ENCODE data around the gene AKAP9. TPM values are rescaled to one million over a fixed set of nuclear protein-coding genes. Genes with fewer than 3 reads are reported as not detected.

AKAP9 gene
- total and polyA plus RNA-seq, 2 donors (not counting 3 experiments of a cell fraction or from before 2014, with no cell fraction given), result 9.5 to 51.6 TPM

- Histone ChIP-seq H2AFZ (ENCODE audit: low read depth, low read length) (no peak overlapping the region), H3K4me3 (replicated peaks in 1 of 3; ENCODE audit: insufficient read depth in 1 of 3, low read depth in 1 of 3, low read length in 3 of 3) (no peak overlapping the region), H3K36me3 (ENCODE audit: control insufficient read depth in 2 of 2, extremely low read depth in 1 of 2, insufficient read depth in 2 of 2, low read length in 2 of 2) (no peaks in the 10 kb centered on the region), H3K27ac (ENCODE audit: insufficient read depth, low read depth, low read length) (no peak overlapping the region), H3K27me3 (ENCODE audit: control insufficient read depth in 2 of 2, insufficient read depth in 2 of 2, low read length in 2 of 2) (peaks cover 0 to 1% of the 10 kb centered on the region in 2 experiments), H3K9me3 (replicated peaks; ENCODE audit: control insufficient read depth, insufficient read depth, low read length) (no peaks in the 10 kb centered on the region), H3K79me2 (ENCODE audit: control insufficient read depth, insufficient read depth, low read length) (no peaks in the 10 kb centered on the region), H3K4me1 (ENCODE audit: control insufficient read depth, extremely low read depth, insufficient read depth, low read length) (no peaks in the 10 kb centered on the region), H3K4me2 (ENCODE audit: insufficient read depth, low read length) (no peak overlapping the region), H3K9me1 (replicated peaks; ENCODE audit: control insufficient read depth, extremely low read depth, insufficient read depth, low read length) (no peaks in the 10 kb centered on the region), H4K20me1 (replicated peaks; ENCODE audit: control insufficient read depth, extremely low read depth, insufficient read depth, low read length) (no peaks in the 10 kb centered on the region), H3K9ac (replicated peaks; ENCODE audit: extremely low read depth, insufficient read depth, low read length) (no peak overlapping the region)
- intact Hi-C loops (cut with micrococcal nuclease), result no loop called here
- BruUV-seq (replicated peaks), result no TSS peak
- DNase-seq (ENCODE audit: low read depth, low spot score), result no peak
- dilution Hi-C loops (cut with MboI; ENCODE audit: extremely low pct_ligation_motif_present, low sequenced_read_pairs), result no loop called here
- no peak for TF ChIP-seq MYC (IDR thresholded peaks at IDR 0.05; ENCODE audit: low read depth, low read length)
- no peak for TF ChIP-seq FOS (IDR thresholded peaks at IDR 0.05; ENCODE audit: borderline replicate concordance, insufficient read depth, low read length)
- no peak for TF ChIP-seq EZH2 (IDR thresholded peaks at IDR 0.05; ENCODE audit: borderline replicate concordance, low read depth, low read length, severe bottlenecking)
- no peak for TF ChIP-seq JUN (IDR thresholded peaks at IDR 0.05; ENCODE audit: borderline replicate concordance, insufficient read depth, insufficient read length, low read depth)
- no peak for TF ChIP-seq MAX (IDR thresholded peaks at IDR 0.05; ENCODE audit: insufficient read depth, insufficient read length)
- no peak for TF ChIP-seq POLR2AphosphoS5 (IDR thresholded peaks at IDR 0.05; ENCODE audit: insufficient read depth, low read depth, low read length)
- no peak for TF ChIP-seq GATA2 (IDR thresholded peaks at IDR 0.05; ENCODE audit: insufficient read depth, insufficient read length, low read depth, low read length)
- TF ChIP-seq POLR2A (IDR thresholded peaks at IDR 0.05; ENCODE audit: low read depth, low read length), result no peak
- TF ChIP-seq CTCF (IDR thresholded peaks at IDR 0.05; ENCODE audit: extremely low read depth in 1 of 2, insufficient read depth in 1 of 2, low read depth in 1 of 2, low read length in 2 of 2), result no peak
- CTCF ChIA-PET, result no interaction called here
- POLR2A ChIA-PET, result no interaction called here
- no peak for FAIRE-seq
Measured at GRCh38 chr7:91894781-91895480, 45.7 kb upstream of the AKAP9 start.

Data from endothelial cell of umbilical vein (primary cell).